BJ (cell line): ENCODE measurements around the gene TSHR. TPM values are rescaled to one million over a fixed set of nuclear protein-coding genes. Genes with fewer than 3 reads are reported as not detected.

Experiments used
- CTCF ChIA-PET: fragments of 350-600 bp; formaldehyde crosslinking; extraction: SDS; loops from one replicate; lab custom pipeline; 2021; ENCODE audit warnings: antibody characterized with exemption, inconsistent platforms; lab: Yijun Ruan, JAX
- POLR2A ChIA-PET: fragments of 300-600 bp; sonication (Branson Sonifier 250); formaldehyde crosslinking; extraction: SDS; loops from one replicate; lab custom pipeline; 2021; ENCODE audit warnings: antibody characterized with exemption; lab: Charles Lee
- DNase-seq: peaks from one replicate; pipeline ENCODE4 v3.0.0-alpha.2; 2011; ENCODE audit warnings: low read depth
- H3K27me3 ChIP-seq: 2 replicates; pipeline ENCODE4 v1.6.0; 2011; ENCODE audit warnings: low read length; ENCODE audit not compliant: control insufficient read depth, insufficient read depth
- H3K36me3 ChIP-seq: 2 replicates; pipeline ENCODE4 v1.5.1; 2011; ENCODE audit warnings: low read length; ENCODE audit not compliant: control insufficient read depth, insufficient read depth
- H3K4me3 ChIP-seq: 2 replicates; pipeline ENCODE4 v1.5.1; 2011; ENCODE audit warnings: low read depth, mild to moderate bottlenecking, control low read depth, low read length
- CTCF ChIP-seq: IDR thresholded peaks from 2 replicates; pipeline ENCODE4 v1.5.1; 2011; ENCODE audit warnings: low read depth, mild to moderate bottlenecking, control low read depth, inconsistent platforms, low read length, moderate library complexity; ENCODE audit not compliant: insufficient read depth
- polyA plus RNA-seq: library from polyadenylated mRNA; depleted of rRNA; stranded (reverse); fragments of >200 nt; gene quantifications from 2 replicates; pipeline ENCODE4 v1.2.3, GENCODE V29; 2011

Gene TSHR
- polyA plus RNA-seq, 1 experiment, result not detected

DNA sequence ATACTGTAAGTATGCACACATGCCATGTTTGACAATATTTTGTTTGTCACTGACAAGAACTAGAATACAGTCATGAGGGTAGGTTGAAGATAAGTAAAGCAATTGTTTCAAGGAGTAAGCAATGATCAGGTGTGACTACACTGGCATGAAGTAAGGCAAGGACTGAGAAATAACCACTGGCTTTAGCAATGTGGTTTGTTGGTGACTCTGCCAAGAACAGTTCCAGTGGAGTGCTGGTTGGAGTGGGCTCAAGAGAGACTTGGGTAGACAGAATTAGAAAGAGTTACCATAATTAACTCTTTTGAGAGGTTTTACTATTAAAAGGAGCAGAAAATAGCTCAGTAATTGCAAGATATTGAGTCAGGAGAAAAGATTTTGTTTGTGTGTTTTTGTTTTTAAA is 135.7 kb downstream of the TSHR start:
- ChIA-PET POLR2A (no interaction called here), CTCF (interaction anchor here (0.7 kb wide), 1 partner anchor 12 kb away, joined by 3 read pairs; no protein-coding TSS in a partner anchor)
- no peaks in the 10 kb centered on the region for H3K27me3 ChIP-seq
- DNase-seq, result no peak
- H3K36me3 ChIP-seq, result no peaks in the 10 kb centered on the region
- TF ChIP-seq CTCF, result no peak
- no peak overlapping the region for H3K4me3 ChIP-seq

- no peaks in the 10 kb centered on the region for H3K27me3 ChIP-seq
- POLR2A ChIA-PET, result no interaction called here
- DNase-seq, result no peak
- CTCF ChIA-PET, result interaction anchor here (0.7 kb wide), 1 partner anchor 13 kb away, joined by 3 read pairs; no protein-coding TSS in a partner anchor
- H3K4me3 ChIP-seq, result no peak overlapping the region
- H3K36me3 ChIP-seq, result no peaks in the 10 kb centered on the region
- no peak for TF ChIP-seq CTCF
Observed at GRCh38 chr14:81091660-81092059, 136.2 kb downstream of the TSHR start.

- CTCF ChIA-PET, result no interaction called here
Observed at GRCh38 chr14:81093651-81094050, 138.2 kb downstream of the TSHR start.

GRCh38 chr14:81095539-81095938 is 140.1 kb downstream of the TSHR start:
- ChIA-PET CTCF (no interaction called here), POLR2A (no interaction called here)
- no peak for TF ChIP-seq CTCF
- H3K27me3 ChIP-seq, result no peaks in the 10 kb centered on the region
- H3K4me3 ChIP-seq, result no peak overlapping the region
- no peak for DNase-seq
- no peaks in the 10 kb centered on the region for H3K36me3 ChIP-seq

More at GRCh38 chr14:81093651-81094050, 138.2 kb downstream of the TSHR start:
- no peak for DNase-seq
- Histone ChIP-seq H3K36me3 (no peaks in the 10 kb centered on the region), H3K27me3 (no peaks in the 10 kb centered on the region), H3K4me3 (no peak overlapping the region)
- POLR2A ChIA-PET, result no interaction called here
- TF ChIP-seq CTCF, result no peak

GRCh38 chr14:81096656-81097055 is 141.2 kb downstream of the TSHR start:
- ChIA-PET CTCF (no interaction called here), POLR2A (no interaction called here)

More at GRCh38 chr14:81096656-81097055, 141.2 kb downstream of the TSHR start:
- no peak for TF ChIP-seq CTCF
- H3K36me3 ChIP-seq, result no peaks in the 10 kb centered on the region
- H3K4me3 ChIP-seq, result no peak overlapping the region
- no peak for DNase-seq
- H3K27me3 ChIP-seq, result no peaks in the 10 kb centered on the region
